BLaER1 (cell line): Measurements from ENCODE around the gene ADAM22.

Experiments
- H3K27ac ChIP-seq: shearing (Covaris generic); formaldehyde crosslinking; 2 replicates; pipeline ENCODE4 v1.8.1; 2022
- H3K27me3 ChIP-seq: shearing (Covaris generic); formaldehyde crosslinking; 2 replicates; pipeline ENCODE4 v1.8.1; 2022
- H3K36me3 ChIP-seq: shearing (Covaris generic); formaldehyde crosslinking; 2 replicates; pipeline ENCODE4 v1.8.1; 2022
- H3K4me1 ChIP-seq: shearing (Covaris generic); formaldehyde crosslinking; 2 replicates; pipeline ENCODE4 v1.8.1; 2022
- H3K4me2 ChIP-seq: shearing (Covaris generic); formaldehyde crosslinking; 2 replicates; pipeline ENCODE4 v1.8.1; 2022
- H3K4me3 ChIP-seq: shearing (Covaris generic); formaldehyde crosslinking; 2 replicates; pipeline ENCODE4 v1.8.1; 2022
- H3K9ac ChIP-seq: shearing (Covaris generic); formaldehyde crosslinking; 2 replicates; pipeline ENCODE4 v1.8.1; 2022
- H3K9me3 ChIP-seq: shearing (Covaris generic); formaldehyde crosslinking; 2 replicates; pipeline ENCODE4 v1.8.1; 2022
- H4K20me1 ChIP-seq: shearing (Covaris generic); formaldehyde crosslinking; 2 replicates; pipeline ENCODE4 v1.8.1; 2022
- Cebpa-rat ChIP-seq: shearing (Covaris generic); IDR thresholded peaks from 2 replicates; pipeline ENCODE4 v1.8.1; 2022

Gene ADAM22

GRCh38 chr7:87948371-87948770 is 14.3 kb downstream of the ADAM22 start:
- no peaks in the 10 kb centered on the region for H4K20me1 ChIP-seq
- H3K4me3 ChIP-seq, result no peak overlapping the region
- no peaks in the 10 kb centered on the region; the same call in 1 of the 2 replicates for H3K36me3 ChIP-seq
- no peaks in the 10 kb centered on the region for H3K9me3 ChIP-seq
- TF ChIP-seq Cebpa-rat, result no peak
- H3K4me1 ChIP-seq, result peaks cover 12% of the 10 kb centered on the region
- H3K27me3 ChIP-seq, result no peaks in the 10 kb centered on the region
- no peak overlapping the region for H3K9ac ChIP-seq
- H3K4me2 ChIP-seq, result no peak overlapping the region
- H3K27ac ChIP-seq, result no peak overlapping the region

DNA sequence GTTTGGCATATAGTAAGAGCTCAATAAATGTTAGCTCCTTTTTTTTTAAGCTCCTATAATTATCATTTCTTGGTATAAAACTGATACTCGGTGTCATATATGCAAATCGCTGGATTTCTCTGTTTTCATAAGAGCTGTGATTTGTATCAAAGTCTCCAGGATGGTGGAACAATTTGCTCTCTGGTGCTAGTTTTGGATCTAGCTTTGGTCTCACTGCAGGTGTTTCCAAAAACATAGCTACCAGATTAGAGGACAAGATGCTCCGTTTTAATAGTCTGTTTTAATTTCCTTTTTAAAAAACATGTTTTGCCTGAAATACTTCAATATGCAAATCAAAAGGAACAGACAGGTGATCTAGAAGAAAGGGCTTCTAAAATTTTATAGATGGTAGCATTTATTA is 25.3 kb downstream of the ADAM22 start:
- Histone ChIP-seq H4K20me1 (no peaks in the 10 kb centered on the region), H3K9me3 (peaks cover 8% of the 10 kb centered on the region; the same call in 1 of the 2 replicates), H3K9ac (no peak overlapping the region), H3K36me3 (no peaks in the 10 kb centered on the region), H3K4me1 (no peaks in the 10 kb centered on the region), H3K27me3 (no peaks in the 10 kb centered on the region), H3K4me2 (no peak overlapping the region), H3K4me3 (no peak overlapping the region), H3K27ac (no peak overlapping the region)
- no peak for TF ChIP-seq Cebpa-rat

- no peaks in the 10 kb centered on the region for H3K4me1 ChIP-seq
- H3K4me2 ChIP-seq, result no peak overlapping the region
- no peaks in the 10 kb centered on the region for H3K27me3 ChIP-seq
- no peaks in the 10 kb centered on the region for H4K20me1 ChIP-seq
- no peak for TF ChIP-seq Cebpa-rat
- H3K27ac ChIP-seq, result no peak overlapping the region
- H3K9ac ChIP-seq, result no peak overlapping the region
- H3K36me3 ChIP-seq, result no peaks in the 10 kb centered on the region
- H3K9me3 ChIP-seq, result peaks cover 8% of the 10 kb centered on the region; the same call in 1 of the 2 replicates
- no peak overlapping the region for H3K4me3 ChIP-seq
Measured at GRCh38 chr7:87960239-87960638, 26.2 kb downstream of the ADAM22 start.

DNA sequence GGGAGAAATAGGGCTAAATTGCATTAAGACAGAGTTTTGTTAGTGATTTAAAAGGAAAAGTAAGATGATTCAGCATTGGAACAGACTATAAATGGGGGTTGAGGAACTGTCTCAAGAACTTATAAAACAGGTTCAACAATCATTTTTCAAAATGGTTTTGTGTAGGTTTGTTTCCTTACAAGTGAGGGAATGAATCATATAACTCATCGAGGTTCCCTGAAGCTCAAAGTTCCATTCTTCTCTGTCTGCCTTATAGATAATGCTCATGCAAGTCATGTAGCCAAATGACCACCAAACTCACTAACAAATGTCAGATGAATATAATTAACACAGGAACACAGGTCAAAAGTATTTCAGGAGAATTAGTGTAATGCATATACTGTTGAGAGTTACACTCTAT is 27.7 kb downstream of the ADAM22 start:
- H3K4me3 ChIP-seq, result no peak overlapping the region
- no peaks in the 10 kb centered on the region for H3K4me1 ChIP-seq
- no peaks in the 10 kb centered on the region for H3K9me3 ChIP-seq
- H3K4me2 ChIP-seq, result no peak overlapping the region
- no peak for TF ChIP-seq Cebpa-rat
- H4K20me1 ChIP-seq, result no peaks in the 10 kb centered on the region
- H3K27ac ChIP-seq, result no peak overlapping the region
- H3K27me3 ChIP-seq, result no peaks in the 10 kb centered on the region
- H3K9ac ChIP-seq, result no peak overlapping the region
- 0 out of 2 replicates have a peak, but pooled peaks cover 3% of the 10 kb centered on the region for H3K36me3 ChIP-seq

DNA sequence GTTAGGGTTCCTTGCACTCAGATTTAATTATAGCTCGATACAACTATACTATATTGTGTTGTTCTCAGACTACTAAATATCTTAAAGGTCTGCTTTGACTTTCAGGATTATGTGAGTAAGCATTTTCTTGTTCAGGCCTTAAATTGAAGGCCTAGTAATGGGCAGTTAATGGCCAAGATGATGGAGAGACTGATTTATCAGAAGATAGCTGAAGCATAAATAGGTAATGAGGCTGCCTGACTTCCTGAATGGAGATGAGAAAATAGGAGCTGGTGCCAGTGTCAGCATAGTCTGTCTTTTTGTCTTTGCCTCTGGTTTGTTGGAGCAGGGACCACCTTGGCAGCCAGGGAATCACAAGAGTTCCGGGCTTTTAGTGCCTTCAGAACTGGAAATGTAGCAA is 32.2 kb downstream of the ADAM22 start:
- Histone ChIP-seq H3K27me3 (no peaks in the 10 kb centered on the region), H3K9ac (no peak overlapping the region), H4K20me1 (no peaks in the 10 kb centered on the region), H3K27ac (no peak overlapping the region), H3K9me3 (no peaks in the 10 kb centered on the region), H3K4me1 (no peaks in the 10 kb centered on the region), H3K36me3 (0 out of 2 replicates have a peak, but pooled peaks cover 9% of the 10 kb centered on the region), H3K4me2 (no peak overlapping the region), H3K4me3 (no peak overlapping the region)
- TF ChIP-seq Cebpa-rat, result no peak

GRCh38 chr7:87968021-87968420 is 34.0 kb downstream of the ADAM22 start:
- Histone ChIP-seq H3K27ac (no peak overlapping the region), H3K4me1 (no peaks in the 10 kb centered on the region), H3K27me3 (no peaks in the 10 kb centered on the region), H3K4me2 (no peak overlapping the region), H3K9ac (no peak overlapping the region), H3K9me3 (no peaks in the 10 kb centered on the region), H3K36me3 (peaks cover 13% of the 10 kb centered on the region; the same call in 1 of the 2 replicates), H3K4me3 (no peak overlapping the region), H4K20me1 (no peaks in the 10 kb centered on the region)
- TF ChIP-seq Cebpa-rat, result no peak

DNA sequence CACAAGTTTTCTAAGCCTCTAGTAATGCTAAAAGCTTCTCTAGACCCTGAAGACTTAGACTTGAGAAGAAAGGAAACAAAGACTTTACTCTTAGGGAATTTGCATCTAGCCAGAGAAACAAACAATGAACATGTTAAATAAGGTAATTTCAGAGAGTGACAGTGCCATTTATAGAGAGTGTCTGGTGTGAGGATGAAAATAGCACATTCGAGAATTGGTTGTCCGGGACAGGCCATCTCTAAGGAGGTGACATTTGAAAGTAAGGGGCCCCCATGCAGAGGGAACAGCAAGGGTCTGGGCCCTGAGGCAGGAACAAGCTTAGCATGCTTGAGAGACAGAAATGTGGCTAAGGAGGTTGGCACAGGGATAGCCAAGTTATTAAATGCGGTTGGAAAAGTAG is 48.1 kb downstream of the ADAM22 start:
- Histone ChIP-seq H3K27me3 (no peaks in the 10 kb centered on the region), H3K4me3 (no peak overlapping the region)

GRCh38 chr7:87984088-87984487 is 50.0 kb downstream of the ADAM22 start:
- Histone ChIP-seq H3K4me1 (no peaks in the 10 kb centered on the region), H3K27ac (no peak overlapping the region), H3K27me3 (no peaks in the 10 kb centered on the region), H4K20me1 (no peaks in the 10 kb centered on the region), H3K9me3 (no peaks in the 10 kb centered on the region), H3K4me3 (no peak overlapping the region), H3K9ac (no peak overlapping the region), H3K4me2 (no peak overlapping the region), H3K36me3 (no peaks in the 10 kb centered on the region)
- no peak for TF ChIP-seq Cebpa-rat

More for the DNA sequence above, 48.1 kb downstream of the ADAM22 start:
- H3K27ac ChIP-seq, result no peak overlapping the region
- no peaks in the 10 kb centered on the region for H3K9me3 ChIP-seq
- H4K20me1 ChIP-seq, result no peaks in the 10 kb centered on the region
- no peak overlapping the region for H3K9ac ChIP-seq
- H3K4me2 ChIP-seq, result no peak overlapping the region
- H3K36me3 ChIP-seq, result no peaks in the 10 kb centered on the region
- no peaks in the 10 kb centered on the region for H3K4me1 ChIP-seq
- TF ChIP-seq Cebpa-rat, result no peak

DNA sequence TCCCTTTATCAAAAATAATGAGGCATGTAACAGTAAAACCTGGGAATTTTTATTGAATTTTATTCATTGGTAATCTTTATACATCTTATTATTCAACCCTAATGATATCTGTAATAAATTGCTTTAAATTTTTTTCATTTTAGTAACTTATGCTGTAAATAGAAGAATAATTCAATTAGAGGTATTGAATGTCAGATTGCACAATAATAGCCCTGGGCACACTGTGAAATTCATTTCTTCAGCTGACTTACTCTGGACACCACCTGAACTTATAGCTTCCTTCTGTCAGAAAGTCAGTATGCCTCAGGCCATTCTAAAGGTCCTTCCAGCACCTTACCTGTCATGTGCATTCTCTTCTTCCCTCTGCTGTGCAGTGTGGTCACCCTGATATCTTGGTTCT is 59.2 kb downstream of the ADAM22 start:
- Histone ChIP-seq H3K9me3 (no peaks in the 10 kb centered on the region), H3K4me2 (no peak overlapping the region), H3K27me3 (no peaks in the 10 kb centered on the region), H3K4me1 (no peaks in the 10 kb centered on the region), H3K36me3 (0 out of 2 replicates have a peak, but pooled peaks cover 4% of the 10 kb centered on the region), H3K9ac (no peak overlapping the region), H3K27ac (no peak overlapping the region), H4K20me1 (no peaks in the 10 kb centered on the region), H3K4me3 (no peak overlapping the region)
- no peak for TF ChIP-seq Cebpa-rat

- H3K9me3 ChIP-seq, result no peaks in the 10 kb centered on the region
- H3K27me3 ChIP-seq, result no peaks in the 10 kb centered on the region
- no peak for TF ChIP-seq Cebpa-rat
- no peak overlapping the region for H3K9ac ChIP-seq
- H3K4me1 ChIP-seq, result no peaks in the 10 kb centered on the region
- no peak overlapping the region for H3K27ac ChIP-seq
- H3K4me2 ChIP-seq, result no peak overlapping the region
- H4K20me1 ChIP-seq, result no peaks in the 10 kb centered on the region
- 0 out of 2 replicates have a peak, but pooled peaks cover 4% of the 10 kb centered on the region for H3K36me3 ChIP-seq
- H3K4me3 ChIP-seq, result no peak overlapping the region
Measured at GRCh38 chr7:87999261-87999660, 65.2 kb downstream of the ADAM22 start.
